Cardiac septum (tissue), 1 donor: ENCODE results near the gene TDP2. TPM values are rescaled to one million over a fixed set of nuclear protein-coding genes. Genes with fewer than 3 reads are reported as not detected.
"Not testable (repeated sequence)": the region's sequence is repeated elsewhere in the genome, so short reads cannot be mapped to it uniquely, and the experiment has no call there.

Source experiments
- DNase-seq: peaks from one replicate; pipeline ENCODE4 v3.0.0-alpha.2; 2020; ENCODE audit warnings: low spot score
- intact Hi-C: fragments of 100-400 bp; cut with DNase I; formaldehyde crosslinking; loops from one replicate; pipeline ENCODE4 v1.14.0; 2022
- total RNA-seq: library from RNA; stranded (reverse); fragmentation: NEBNext Ultra II Directional; extraction: Animal tissue kit (Norgen Biotek cat#: 25700); gene quantifications from one replicate; pipeline ENCODE4 v1.2.1, GENCODE V29; 2021
- donor health status: DM: no; HTN: no; CAD: no.

TDP2 gene
- total RNA-seq, 1 donor from 2014 or later = 24.1 TPM

DNA sequence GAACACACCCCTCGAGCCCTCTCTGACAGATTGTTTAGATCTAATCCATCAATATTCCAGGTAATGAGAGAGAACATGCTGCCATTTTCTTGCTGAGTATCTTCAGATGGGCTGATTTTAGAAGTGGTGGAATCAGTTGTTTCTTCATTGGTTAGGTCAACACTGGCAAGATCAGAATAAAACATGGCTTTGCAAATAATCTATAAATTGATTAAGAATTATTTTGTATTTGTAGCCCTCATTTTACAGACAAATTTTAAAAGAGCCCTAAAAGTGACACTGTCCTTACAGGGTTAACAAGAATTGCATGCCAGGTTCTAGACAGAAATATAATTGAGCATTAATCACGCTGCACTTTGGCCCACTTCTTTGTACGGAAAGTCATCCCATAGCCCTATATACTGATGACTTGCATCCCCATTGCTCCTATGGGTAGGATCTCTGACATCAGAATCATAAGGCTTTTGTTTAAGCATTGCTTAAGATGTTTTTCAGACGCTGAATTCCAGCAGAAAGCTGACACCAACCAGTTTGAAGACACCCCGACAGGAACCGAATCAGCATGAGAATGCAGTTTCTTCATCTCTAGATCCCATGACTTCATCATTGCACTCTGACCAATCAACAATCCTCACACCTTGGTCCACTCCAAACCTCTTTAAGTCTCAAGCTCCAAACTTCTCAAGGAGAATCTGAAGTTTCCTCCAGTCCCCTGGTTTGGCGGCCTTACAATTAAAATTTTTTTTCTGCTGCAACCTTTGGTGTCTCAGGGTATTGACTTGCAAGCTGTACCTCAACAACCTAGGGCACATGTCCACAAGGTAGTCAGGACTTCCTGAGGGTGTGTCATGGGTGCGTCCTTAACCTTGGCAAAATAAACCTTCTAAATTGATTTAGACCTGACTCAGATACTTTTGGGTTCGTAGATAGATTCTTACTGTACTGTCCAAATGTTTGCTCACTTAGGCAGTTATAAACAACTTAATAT, 7.8 kb downstream of the TDP2 start:
- intact Hi-C loops = no loop called here
- DNase-seq = no peak

DNA sequence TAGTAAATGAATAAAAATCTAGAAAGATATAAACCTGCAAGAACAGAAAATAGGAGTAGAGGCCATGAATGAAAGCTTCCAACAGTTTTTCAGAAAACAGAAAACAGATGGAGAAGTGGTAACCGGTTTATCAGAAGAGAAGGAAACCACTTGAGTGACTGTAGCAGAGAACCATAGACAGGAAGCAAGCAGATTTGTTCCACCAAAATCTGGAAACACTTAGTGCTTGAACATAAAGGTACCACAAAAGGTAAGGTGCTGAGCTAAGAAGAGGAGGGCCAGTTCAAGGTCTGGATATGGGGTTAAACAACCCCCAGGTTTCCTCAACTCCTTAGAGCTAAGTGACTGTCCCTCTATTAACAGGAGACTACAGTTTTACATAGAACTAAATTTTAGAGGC, 11.5 kb downstream of the TDP2 start:
- intact Hi-C loops = no loop called here
- DNase-seq = no peak

GRCh38 chr6:24650365-24650764, 16.3 kb downstream of the TDP2 start:
- no peak for DNase-seq
- intact Hi-C loops = no loop called here

- DNase-seq = no peak
- intact Hi-C loops = no loop called here
Measured at GRCh38 chr6:24649691-24650090, 17.0 kb downstream of the TDP2 start.

DNA sequence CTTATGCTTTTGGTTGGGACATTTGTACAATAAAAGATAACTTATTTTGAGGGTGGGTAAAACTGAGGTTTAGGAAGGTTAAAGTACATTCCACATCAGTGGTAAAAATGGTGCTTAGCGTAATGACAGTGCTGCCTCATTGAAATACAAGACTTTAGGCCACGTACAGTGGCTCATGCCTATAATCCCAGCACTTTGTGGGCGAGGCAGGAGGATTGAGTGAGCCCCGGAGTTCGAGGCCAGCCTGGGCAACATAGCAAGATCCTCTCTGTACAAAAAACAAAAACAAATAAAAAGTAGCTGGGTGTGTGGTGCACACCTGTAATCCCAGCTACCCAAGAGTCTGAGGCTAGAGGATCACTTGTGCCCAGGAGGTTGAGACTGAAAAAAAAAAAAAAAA, 18.4 kb downstream of the TDP2 start:
- intact Hi-C loops = no loop called here

DNA sequence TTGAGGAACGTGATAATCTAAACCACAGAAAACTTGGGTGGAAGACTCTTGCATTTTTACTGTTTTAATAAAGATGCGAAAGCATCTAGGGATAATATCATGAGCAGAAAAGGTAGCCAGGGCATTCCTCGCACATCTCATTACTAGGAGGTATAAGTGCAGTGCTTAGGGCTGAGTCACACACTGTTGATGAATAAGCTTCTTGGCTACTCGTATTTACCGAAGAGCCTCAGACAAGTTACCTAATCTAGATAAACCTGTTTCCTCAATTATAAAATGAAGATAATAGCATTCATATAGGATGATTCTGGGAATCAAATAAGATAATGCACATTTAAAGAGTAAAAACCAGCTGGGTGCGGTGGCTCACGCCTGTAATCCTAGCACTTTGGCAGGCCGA, 19.9 kb downstream of the TDP2 start:
- intact Hi-C loops = no loop called here
- DNase-seq = no peak

More for the DNA sequence above, 18.4 kb downstream of the TDP2 start:
- no peak for DNase-seq

DNA sequence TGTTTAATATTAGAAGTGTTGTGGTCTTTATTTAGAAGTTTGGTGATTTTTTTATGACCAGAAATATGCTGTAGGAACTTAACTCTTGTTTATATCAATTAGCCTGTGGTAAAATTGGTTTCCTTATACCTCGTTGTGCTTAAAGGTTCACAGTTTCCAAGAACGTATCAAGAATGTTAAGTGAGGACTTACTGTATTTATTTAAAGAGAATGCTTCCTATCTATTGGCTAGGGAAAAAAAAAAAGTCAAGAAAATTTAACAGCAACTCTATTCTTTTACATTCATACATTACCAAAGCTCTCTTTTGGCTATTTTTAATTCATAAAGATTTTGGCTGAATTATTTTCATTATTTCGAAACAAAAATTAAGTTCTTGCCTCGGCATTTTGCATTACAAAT, 22.3 kb downstream of the TDP2 start:
- DNase-seq = no peak
- intact Hi-C loops = no loop called here

GRCh38 chr6:24643920-24644319, 22.8 kb downstream of the TDP2 start:
- no peak for DNase-seq
- intact Hi-C loops = no loop called here

GRCh38 chr6:24642061-24642460, 24.6 kb downstream of the TDP2 start:
- DNase-seq = no peak
- intact Hi-C loops = no loop called here

GRCh38 chr6:24640631-24641030, 26.1 kb downstream of the TDP2 start:
- intact Hi-C loops = not testable (repeated sequence)

DNA sequence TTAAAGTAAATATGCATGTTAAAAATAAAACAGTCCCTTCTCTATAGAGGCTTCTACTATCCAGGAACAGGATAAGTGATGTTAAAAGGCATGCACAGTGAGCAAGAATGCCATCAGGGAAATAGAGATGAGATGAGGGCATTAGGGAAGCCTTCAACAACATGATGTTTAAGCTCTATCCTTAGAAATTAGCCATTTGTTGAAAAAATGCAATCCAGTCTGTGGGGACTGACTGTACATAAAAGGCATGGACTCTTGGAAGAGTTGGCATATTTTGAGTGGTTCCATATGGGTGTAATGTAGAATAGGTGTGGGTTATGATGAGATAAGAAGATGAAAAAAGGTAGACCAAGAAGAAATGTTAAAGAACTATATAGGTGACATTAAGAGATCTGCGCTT, 26.5 kb downstream of the TDP2 start:
- no peak for DNase-seq
- intact Hi-C loops = no loop called here

More at GRCh38 chr6:24640631-24641030, 26.1 kb downstream of the TDP2 start:
- not testable (repeated sequence) for DNase-seq

GRCh38 chr6:24636681-24637080, 30.0 kb downstream of the TDP2 start:
- no peak for DNase-seq
- intact Hi-C loops = no loop called here

DNA sequence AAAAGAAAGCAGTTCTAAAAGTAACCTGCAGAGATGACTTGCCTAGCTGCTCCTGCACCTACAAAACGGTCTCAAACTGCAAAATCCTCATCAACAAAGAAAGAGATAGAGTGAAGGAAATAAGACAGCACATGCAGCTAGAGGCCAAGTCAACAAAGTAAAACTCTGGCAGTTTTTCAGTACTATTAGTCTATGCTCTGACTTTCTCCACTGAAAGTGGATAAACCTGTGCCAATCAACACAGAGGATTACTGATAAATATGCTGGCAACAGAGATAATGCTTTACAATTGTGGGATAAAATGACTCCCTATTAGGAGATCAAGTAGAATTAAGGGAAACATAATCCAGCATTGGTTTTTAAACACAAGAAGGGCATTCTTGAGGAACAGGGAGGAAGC, 34.1 kb downstream of the TDP2 start:
- intact Hi-C loops = no loop called here
- no peak for DNase-seq

GRCh38 chr6:24631671-24632070, 35.0 kb downstream of the TDP2 start:
- DNase-seq = no peak
- intact Hi-C loops = no loop called here

GRCh38 chr6:24630856-24631505, 35.7 kb downstream of the TDP2 start:
- intact Hi-C loops = no loop called here
- DNase-seq = no peak

- no peak for DNase-seq
- intact Hi-C loops = no loop called here
Measured at GRCh38 chr6:24621626-24622289, 44.9 kb downstream of the TDP2 start.

DNA sequence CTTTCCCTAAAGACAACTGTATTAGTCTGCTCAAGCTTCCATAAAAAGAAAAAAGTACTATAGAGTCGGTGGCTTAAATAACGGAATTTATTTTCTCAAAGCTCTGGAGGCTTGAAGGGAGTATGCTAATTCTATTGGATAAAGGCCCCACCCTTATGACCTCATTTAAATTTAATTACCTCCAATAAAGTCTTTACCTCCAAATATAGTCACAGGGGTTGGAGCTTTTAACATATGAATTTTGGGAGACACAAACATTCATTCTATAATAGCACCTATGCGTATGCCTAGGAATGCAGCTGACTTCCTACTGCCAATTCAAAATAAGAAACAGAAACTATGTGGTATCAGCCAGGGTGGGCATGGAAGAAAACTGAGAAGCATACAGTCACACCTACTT, 46.1 kb downstream of the TDP2 start:
- intact Hi-C loops = no loop called here
- DNase-seq = no peak

- intact Hi-C loops = no loop called here
- no peak for DNase-seq
Measured at GRCh38 chr6:24619661-24620060, 47.0 kb downstream of the TDP2 start.

- no peak for DNase-seq
- intact Hi-C loops = no loop called here
Measured at GRCh38 chr6:24614648-24615047, 52.1 kb downstream of the TDP2 start.

DNA sequence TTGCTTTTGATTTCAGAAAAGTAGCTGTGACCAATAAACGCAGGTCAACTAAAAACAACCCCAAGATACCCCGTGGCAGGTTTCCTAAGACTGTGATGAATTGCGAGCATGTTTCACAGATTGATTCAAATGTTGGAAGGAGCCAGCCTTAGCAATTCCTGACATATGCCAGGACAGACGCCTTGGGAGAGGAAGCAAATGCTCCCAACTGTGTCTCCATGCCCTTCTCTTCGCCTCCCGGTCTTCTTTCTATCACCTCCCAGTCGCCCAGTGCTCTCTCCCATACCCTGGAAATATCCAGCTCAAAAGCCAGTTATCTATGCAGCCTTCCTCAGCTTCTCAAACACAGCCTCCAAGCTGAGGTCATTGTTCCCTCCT, 52.7 kb downstream of the TDP2 start:
- intact Hi-C loops = no loop called here
- DNase-seq = no peak
